Activated naive CD8-positive, alpha-beta T cell (primary cell): Measurements from ENCODE around the gene KLLN.
"Not testable (repeated sequence)": the region's sequence is repeated elsewhere in the genome, so short reads cannot be mapped to it uniquely, and the experiment has no call there.

Experiments used
- H3K27ac Mint-ChIP-seq: one replicate; pipeline ENCODE4 v1.8.0; 2021; ENCODE audit warnings: mixed read lengths
- H3K27me3 Mint-ChIP-seq: one replicate; pipeline ENCODE4 v1.8.0; 2021; ENCODE audit warnings: mixed read lengths
- H3K36me3 Mint-ChIP-seq: one replicate; pipeline ENCODE4 v1.8.0; 2021; ENCODE audit warnings: mixed read lengths
- H3K4me1 Mint-ChIP-seq: one replicate; pipeline ENCODE4 v1.8.0; 2021; ENCODE audit warnings: low read depth, mixed read lengths
- H3K4me3 Mint-ChIP-seq: one replicate; pipeline ENCODE4 v1.8.0; 2021; ENCODE audit warnings: mild to moderate bottlenecking, mixed read lengths
- H3K9me3 Mint-ChIP-seq: one replicate; pipeline ENCODE4 v1.8.0; 2021; ENCODE audit warnings: low read depth, mixed read lengths

Gene KLLN

DNA sequence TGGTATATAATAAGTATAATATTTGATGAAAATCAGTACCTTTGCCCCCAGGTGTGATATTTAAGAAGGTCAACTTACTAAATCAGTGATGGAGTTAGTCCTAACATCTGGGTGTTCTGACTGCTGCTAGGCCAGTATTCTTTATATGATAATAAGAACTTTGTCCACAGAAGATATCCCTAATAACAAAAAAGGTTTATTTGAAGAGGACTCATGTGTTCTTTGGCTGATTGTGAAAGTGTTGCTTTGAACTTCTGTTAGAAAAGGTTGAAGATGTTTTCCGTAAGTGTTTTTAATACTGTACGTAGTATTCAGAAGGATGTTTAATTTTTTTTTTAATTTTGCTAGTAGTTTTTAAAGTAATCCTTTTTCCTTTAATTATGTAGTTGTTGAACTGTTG, 10.3 kb upstream of the KLLN start:
- peaks cover 77% of the 10 kb centered on the region for H3K4me1 Mint-ChIP-seq
- H3K27me3 Mint-ChIP-seq: no peaks in the 10 kb centered on the region

DNA sequence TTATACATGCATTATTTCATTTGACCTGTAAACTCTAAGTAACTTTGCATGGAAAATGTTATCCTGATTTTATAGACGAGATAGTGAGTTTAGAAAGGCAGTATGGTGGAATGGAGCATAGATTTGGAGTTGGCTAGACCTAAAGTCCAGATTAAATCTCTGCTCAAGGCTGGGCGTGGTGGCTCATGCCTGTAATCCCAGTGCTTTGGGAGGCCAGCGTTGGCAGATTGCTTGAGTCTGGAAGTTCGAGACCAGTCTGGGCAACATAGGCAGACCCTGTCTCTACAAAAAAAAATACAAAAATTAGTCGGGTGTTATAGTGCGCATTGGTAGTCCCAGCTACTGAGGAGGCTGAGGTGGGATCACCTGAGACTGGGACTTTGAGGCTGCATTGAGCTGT, 9.5 kb upstream of the KLLN start:
- no peak overlapping the region for H3K27ac Mint-ChIP-seq

More for the DNA sequence above, 10.3 kb upstream of the KLLN start:
- Mint-ChIP-seq H3K36me3 (peaks cover 2% of the 10 kb centered on the region), H3K4me3 (peak overlapping the region; percentile 32), H3K27ac (no peak overlapping the region), H3K9me3 (no peaks in the 10 kb centered on the region)

DNA sequence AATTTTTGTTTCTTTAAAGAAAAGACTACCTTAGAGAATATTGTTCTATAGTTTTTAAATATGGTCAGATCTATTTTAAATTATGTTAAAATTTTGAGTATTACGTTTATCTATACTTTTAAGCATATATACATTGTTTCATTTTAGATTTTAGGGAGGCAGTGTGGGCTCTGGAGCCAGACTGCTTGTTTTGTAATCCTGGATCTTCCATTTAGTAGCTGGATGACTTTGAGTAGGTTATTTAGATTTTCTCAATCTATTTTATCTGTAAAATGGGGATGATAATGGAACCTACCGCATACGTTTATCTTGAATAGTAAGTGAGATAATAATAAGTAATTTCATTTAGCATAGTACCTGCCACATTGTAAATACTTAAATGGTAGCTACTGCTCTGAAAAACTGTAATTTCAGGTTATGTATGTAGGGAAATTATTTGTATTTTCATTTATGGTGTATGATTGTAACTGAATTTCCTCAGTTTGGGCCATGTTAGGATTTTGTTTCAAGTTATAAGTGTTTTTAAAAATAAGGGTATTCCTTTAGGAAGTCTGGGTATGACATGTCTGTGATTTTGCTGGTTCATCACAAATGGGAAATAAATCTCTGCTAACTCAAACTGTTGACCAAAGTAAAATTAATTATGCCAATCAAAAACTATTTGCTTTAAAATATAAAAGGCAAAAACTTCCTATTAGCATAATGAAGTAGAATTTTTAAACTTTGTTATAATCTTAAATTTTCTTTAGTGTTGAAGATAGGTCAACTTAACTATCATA, 6.6 kb upstream of the KLLN start:
- peaks cover 5% of the 10 kb centered on the region for H3K36me3 Mint-ChIP-seq
- H3K27ac Mint-ChIP-seq: no peak overlapping the region
- H3K4me3 Mint-ChIP-seq: no peak overlapping the region
- H3K4me1 Mint-ChIP-seq: peaks cover 88% of the 10 kb centered on the region
- H3K9me3 Mint-ChIP-seq: no peaks in the 10 kb centered on the region
- no peaks in the 10 kb centered on the region for H3K27me3 Mint-ChIP-seq

More for the DNA sequence above, 9.5 kb upstream of the KLLN start:
- peaks cover 80% of the 10 kb centered on the region for H3K4me1 Mint-ChIP-seq
- no peak overlapping the region for H3K4me3 Mint-ChIP-seq
- no peaks in the 10 kb centered on the region for H3K9me3 Mint-ChIP-seq
- peaks cover 5% of the 10 kb centered on the region for H3K36me3 Mint-ChIP-seq
- no peaks in the 10 kb centered on the region for H3K27me3 Mint-ChIP-seq

DNA sequence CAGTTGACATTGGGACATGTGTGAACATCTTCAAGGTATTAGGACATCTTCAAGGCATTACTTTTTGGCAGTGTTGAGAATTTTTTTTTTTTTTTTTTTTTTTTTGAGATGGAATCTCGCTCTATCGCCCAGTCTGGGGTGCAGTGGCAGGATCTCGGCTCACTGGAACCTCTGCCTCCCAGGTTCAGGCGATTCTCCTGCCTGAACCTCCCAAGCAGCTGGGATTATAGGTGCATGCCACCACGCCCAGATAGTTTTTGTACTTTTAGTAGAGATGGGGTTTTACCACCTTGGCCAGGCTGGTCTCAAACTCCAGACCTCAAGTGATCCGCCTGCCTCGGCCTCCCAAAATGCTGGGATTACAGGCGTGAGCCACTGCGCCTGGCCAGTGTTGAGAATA, 5.8 kb upstream of the KLLN start:
- H3K4me1 Mint-ChIP-seq: peaks cover 84% of the 10 kb centered on the region
- H3K9me3 Mint-ChIP-seq, H3K36me3 Mint-ChIP-seq, H3K27me3 Mint-ChIP-seq, H3K27ac Mint-ChIP-seq: not testable (repeated sequence)
- H3K4me3 Mint-ChIP-seq: peak overlapping the region; percentile 83

DNA sequence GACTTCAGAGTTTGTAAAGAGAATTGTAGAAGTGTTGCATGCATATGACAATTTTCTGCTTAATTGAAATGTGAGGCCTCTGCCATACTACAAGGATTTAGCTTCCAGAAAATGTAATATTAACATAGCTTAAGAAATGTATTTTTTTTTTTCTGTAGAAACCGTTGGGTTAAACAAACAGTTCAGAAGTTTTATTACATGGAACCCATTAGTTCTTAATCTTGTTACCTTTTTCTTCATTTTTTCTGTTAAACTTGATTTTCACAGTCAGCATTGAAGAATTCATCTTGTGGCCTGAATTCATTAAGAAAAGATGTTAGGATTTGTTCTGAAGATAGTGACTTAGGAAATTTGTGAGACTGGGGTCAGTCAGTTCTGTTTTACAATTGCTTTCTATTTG, 4.9 kb upstream of the KLLN start:
- Mint-ChIP-seq H3K27me3 (no peaks in the 10 kb centered on the region), H3K4me1 (peaks cover 76% of the 10 kb centered on the region), H3K4me3 (peak overlapping the region; percentile 83), H3K27ac (peak overlapping the region; percentile 34), H3K36me3 (peaks cover 5% of the 10 kb centered on the region), H3K9me3 (no peaks in the 10 kb centered on the region)

DNA sequence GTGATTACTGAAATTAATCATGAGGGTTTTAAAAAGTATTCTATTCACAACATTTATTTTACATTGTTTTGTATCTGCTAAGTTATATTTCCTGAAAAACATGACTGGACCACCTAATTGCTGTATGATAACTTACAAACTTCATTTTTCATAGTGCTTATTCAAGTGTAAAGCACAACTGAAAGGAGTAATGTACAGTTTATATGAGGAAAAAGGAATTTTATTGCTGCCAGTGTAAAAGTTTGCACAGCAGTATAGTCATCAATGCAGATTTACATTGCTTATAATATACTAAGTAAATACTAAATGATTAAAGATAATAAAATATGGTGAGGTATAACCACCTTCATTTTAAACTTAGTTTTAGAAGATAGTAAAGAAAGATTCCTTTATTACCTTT, 4.1 kb upstream of the KLLN start:
- peaks cover 70% of the 10 kb centered on the region for H3K4me1 Mint-ChIP-seq
- no peaks in the 10 kb centered on the region for H3K27me3 Mint-ChIP-seq
- H3K4me3 Mint-ChIP-seq: peak overlapping the region; percentile 97
- no peaks in the 10 kb centered on the region for H3K9me3 Mint-ChIP-seq
- peak overlapping the region; percentile 50 for H3K27ac Mint-ChIP-seq
- H3K36me3 Mint-ChIP-seq: peaks cover 5% of the 10 kb centered on the region

DNA sequence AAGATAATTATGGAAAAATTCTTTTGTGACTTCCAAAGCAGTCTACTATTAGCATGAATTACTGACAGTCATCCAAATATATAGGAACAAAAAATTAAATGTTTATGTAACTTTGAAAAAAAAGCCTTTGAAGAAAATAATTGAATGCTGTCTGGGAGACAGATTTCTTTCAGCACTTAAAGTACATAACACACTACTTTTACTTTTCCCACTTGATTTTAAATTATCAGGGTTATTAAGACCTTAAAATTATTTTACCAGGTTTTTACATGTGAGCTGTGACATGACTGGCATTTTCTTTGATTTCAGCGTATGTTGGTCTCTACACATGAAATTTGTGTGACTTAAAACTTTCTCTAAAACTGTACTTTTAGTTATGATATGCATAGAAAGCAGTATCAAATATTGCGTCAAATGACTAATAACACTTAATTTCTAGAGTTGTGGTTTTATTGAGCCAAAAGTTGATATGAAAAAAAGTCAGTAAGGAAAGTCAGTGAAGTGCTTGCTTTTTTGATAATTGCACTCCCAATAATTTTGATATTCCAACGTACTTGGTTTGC, 3.2 kb upstream of the KLLN start:
- H3K27ac Mint-ChIP-seq: peak overlapping the region; percentile 35
- peaks cover 5% of the 10 kb centered on the region for H3K36me3 Mint-ChIP-seq
- no peaks in the 10 kb centered on the region for H3K9me3 Mint-ChIP-seq
- H3K27me3 Mint-ChIP-seq: no peaks in the 10 kb centered on the region
- peak overlapping the region; percentile 97 for H3K4me3 Mint-ChIP-seq
- H3K4me1 Mint-ChIP-seq: peaks cover 65% of the 10 kb centered on the region

DNA sequence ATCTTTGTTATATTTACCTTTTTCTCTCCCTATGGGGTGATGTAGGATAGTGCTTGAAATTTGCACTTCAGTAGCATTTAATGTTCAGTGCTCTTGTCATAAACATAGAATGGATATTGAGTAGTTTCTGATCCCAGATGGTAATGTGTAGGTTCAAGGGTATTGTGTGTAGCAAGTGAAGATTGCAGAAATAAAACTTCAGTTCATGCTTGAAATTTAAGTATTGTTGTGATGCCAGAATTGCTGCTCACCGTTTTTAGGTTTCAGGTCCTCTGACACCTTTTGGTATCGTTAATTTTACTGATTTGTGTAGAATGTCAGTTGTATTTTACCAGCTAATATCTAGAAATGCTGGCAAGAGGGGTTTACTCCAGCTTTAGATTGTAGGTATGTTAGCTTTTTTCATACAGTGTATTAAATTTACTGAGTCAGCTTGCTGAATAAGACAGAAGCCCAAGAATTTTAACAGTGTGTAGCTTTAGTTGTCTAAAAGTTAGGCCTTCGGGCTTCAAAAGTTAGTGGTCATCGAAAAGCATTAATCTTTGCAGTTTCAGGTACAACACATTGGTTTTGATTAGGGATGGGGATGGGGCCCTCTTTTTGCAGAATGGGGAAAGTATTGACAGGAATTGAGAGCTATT, 2.0 kb upstream of the KLLN start:
- H3K27ac Mint-ChIP-seq: peak overlapping the region; percentile 89
- peak overlapping the region; percentile 97 for H3K4me3 Mint-ChIP-seq
- no peaks in the 10 kb centered on the region for H3K9me3 Mint-ChIP-seq
- peaks cover 5% of the 10 kb centered on the region for H3K36me3 Mint-ChIP-seq
- no peaks in the 10 kb centered on the region for H3K27me3 Mint-ChIP-seq
- peaks cover 64% of the 10 kb centered on the region for H3K4me1 Mint-ChIP-seq

DNA sequence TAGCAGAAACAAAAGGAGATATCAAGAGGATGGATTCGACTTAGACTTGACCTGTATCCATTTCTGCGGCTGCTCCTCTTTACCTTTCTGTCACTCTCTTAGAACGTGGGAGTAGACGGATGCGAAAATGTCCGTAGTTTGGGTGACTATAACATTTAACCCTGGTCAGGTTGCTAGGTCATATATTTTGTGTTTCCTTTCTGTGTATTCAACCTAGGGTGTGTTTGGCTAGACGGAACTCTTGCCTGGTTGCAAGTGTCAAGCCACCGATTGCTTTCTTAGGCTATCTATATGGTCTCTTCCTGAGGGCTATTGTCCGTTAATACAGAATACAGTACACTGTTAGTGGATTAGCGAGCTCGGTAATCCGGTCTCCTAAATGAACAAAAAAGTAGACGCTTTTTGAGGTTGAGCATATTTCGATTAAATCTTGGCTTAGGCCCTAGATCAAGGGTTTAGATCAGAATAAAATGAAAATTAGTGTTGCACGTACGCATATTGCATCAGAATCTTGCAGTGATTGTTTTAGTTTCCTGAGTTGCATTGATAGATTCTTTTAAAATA, 1.2 kb upstream of the KLLN start:
- Mint-ChIP-seq H3K4me1 (peaks cover 62% of the 10 kb centered on the region), H3K36me3 (peaks cover 5% of the 10 kb centered on the region), H3K4me3 (peak overlapping the region; percentile 97), H3K27ac (peak overlapping the region; percentile 89), H3K9me3 (no peaks in the 10 kb centered on the region), H3K27me3 (no peaks in the 10 kb centered on the region)

DNA sequence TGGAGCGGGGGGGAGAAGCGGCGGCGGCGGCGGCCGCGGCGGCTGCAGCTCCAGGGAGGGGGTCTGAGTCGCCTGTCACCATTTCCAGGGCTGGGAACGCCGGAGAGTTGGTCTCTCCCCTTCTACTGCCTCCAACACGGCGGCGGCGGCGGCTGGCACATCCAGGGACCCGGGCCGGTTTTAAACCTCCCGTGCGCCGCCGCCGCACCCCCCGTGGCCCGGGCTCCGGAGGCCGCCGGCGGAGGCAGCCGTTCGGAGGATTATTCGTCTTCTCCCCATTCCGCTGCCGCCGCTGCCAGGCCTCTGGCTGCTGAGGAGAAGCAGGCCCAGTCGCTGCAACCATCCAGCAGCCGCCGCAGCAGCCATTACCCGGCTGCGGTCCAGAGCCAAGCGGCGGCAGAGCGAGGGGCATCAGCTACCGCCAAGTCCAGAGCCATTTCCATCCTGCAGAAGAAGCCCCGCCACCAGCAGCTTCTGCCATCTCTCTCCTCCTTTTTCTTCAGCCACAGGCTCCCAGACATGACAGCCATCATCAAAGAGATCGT, 690 bp upstream of the KLLN start:
- H3K27me3 Mint-ChIP-seq, H3K36me3 Mint-ChIP-seq, H3K9me3 Mint-ChIP-seq: not testable (repeated sequence)
- Mint-ChIP-seq H3K27ac (peak overlapping the region; percentile 89), H3K4me1 (peaks cover 58% of the 10 kb centered on the region), H3K4me3 (peak overlapping the region; percentile 97)

DNA sequence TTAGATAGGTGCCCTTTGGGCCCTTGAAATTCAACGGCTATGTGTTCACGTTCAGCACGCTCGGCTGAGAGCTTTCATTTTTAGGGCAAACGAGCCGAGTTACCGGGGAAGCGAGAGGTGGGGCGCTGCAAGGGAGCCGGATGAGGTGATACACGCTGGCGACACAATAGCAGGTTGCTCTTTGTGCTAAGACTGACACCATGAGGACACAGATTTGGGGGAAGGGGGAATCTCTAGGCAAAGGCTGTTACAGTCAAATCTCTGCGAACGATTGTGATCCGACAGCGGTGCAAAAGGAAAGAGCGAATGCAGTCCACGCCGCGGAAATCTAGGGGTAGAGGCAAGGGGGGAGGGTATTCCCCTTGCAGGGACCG, 667 bp downstream of the KLLN start:
- Mint-ChIP-seq H3K27ac (peak overlapping the region; percentile 89), H3K27me3 (no peaks in the 10 kb centered on the region), H3K4me3 (peak overlapping the region; percentile 95), H3K36me3 (no peaks in the 10 kb centered on the region), H3K9me3 (no peaks in the 10 kb centered on the region), H3K4me1 (peaks cover 45% of the 10 kb centered on the region)

DNA sequence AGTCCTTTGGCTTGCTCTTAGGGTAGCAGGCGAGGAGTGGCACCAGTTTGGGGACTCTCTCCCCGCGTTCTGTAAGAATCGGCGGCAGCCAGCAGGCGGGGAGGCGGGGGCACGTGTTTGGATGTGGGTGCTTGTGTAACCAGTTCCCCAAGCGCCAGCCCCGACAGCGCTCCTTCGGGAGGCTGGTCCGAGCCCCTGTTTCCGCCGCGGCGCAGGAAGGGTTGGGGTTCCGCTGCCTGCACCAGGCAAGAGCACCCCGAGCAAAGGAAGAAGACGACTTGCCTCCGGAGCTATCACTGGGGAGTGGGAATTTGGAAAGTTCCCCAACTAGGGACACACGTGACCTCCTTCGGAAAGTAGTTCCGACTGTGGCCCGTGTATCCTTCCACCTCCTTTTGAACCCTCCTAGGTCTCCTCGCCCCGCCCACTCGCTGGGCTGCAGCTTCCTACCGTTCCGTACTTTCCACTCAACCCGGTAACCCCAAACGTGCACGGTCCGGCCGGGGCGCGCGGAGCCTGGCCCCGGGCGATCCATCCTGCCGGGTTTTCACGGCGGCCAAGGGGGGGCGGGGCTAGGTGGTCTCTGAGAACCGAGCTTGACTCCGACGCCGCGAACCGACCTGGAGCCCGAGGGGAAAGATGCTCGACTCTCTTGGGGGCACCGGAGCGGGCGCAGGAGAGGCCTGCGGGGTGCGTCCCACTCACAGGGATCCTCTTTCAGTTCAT, 1.2 kb downstream of the KLLN start:
- Mint-ChIP-seq H3K9me3 (no peaks in the 10 kb centered on the region), H3K27ac (peak overlapping the region; percentile 89), H3K4me3 (peak overlapping the region; percentile 95), H3K4me1 (peaks cover 41% of the 10 kb centered on the region), H3K27me3 (no peaks in the 10 kb centered on the region), H3K36me3 (no peaks in the 10 kb centered on the region)

DNA sequence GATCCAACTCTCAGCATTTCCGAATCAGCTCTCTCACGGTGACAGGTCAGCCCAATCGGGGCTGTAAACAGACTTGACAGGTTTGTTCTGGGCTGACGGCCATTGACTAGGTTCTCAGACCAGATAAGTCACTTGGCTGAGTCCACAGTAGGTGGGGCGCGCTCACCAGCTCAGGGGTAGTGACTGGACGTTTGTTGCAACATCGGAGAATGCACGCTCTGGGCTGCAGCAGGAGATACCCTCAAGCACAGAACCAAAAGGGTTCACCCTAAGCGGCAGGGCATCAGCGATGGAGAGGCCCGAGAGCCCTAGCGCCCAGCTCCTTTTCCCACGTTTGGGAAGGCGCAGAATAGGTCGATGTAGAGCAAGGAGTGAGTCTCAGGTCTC, 1.8 kb downstream of the KLLN start:
- Mint-ChIP-seq H3K27ac (peak overlapping the region; percentile 89), H3K4me3 (peak overlapping the region; percentile 95), H3K27me3 (no peaks in the 10 kb centered on the region), H3K36me3 (no peaks in the 10 kb centered on the region), H3K9me3 (no peaks in the 10 kb centered on the region), H3K4me1 (peaks cover 36% of the 10 kb centered on the region)

DNA sequence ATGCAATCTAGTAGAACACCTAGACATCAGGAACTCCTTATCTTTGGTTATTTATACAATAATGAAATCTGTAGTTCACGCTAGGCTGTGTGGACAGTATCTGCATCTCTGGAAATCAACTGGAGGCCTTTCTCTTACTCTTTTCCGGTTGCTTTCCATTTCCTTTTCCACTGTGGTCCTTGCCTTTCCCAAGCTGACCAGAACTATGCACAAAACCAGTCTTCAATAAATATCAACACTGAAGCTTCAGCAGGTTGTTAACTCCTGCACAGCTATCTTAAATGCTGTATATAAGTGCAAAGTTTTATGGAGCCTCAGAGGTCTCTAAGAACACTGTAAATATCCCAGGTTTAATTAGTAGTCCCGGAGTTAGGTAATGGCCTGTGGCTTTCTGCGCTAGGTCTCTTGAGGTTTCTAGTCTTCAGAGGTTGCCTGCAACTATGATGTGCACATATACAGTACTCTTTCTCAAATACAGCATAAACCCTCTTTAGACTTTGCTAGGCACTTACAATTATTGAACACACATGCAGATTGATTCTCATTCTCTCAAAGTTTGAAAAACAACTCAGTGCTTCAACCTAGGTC, 2.4 kb downstream of the KLLN start:
- H3K9me3 Mint-ChIP-seq: no peaks in the 10 kb centered on the region
- H3K4me3 Mint-ChIP-seq: peak overlapping the region; percentile 95
- no peaks in the 10 kb centered on the region for H3K36me3 Mint-ChIP-seq
- no peaks in the 10 kb centered on the region for H3K27me3 Mint-ChIP-seq
- peaks cover 32% of the 10 kb centered on the region for H3K4me1 Mint-ChIP-seq
- H3K27ac Mint-ChIP-seq: peak overlapping the region; percentile 89
